Activated T-cell treated with anti-CD3 and anti-CD28 coated beads, Interleukin-2, amount 50 U/mL, for 72 hours (primary cell): ENCODE results near the gene WASHC4. TPM values are rescaled to one million over a fixed set of nuclear protein-coding genes. Genes with fewer than 3 reads are reported as not detected.

Source experiments
- ATAC-seq, 2 donors: fragments of 150-1000 bp; cut with Tn5 transposase; replicated peaks in 1 of 2; 2 replicates each; pipeline ENCODE4 v1.10.0; 2021; ENCODE audit warnings: moderate library complexity in 2 of 2, mild to moderate bottlenecking in 1 of 2
- DNase-seq, 2 donors: peaks; one replicate each; pipeline ENCODE4 v3.0.0; 2021 to 2022; ENCODE audit warnings: mixed read lengths in 1 of 2
- H3K27ac Mint-ChIP-seq: one replicate; pipeline ENCODE4 v1.8.0; 2022; ENCODE audit warnings: mild to moderate bottlenecking, moderate library complexity, mixed read lengths
- H3K27me3 Mint-ChIP-seq: one replicate; pipeline ENCODE4 v1.8.0; 2022; ENCODE audit warnings: low read depth, mixed read lengths
- H3K36me3 Mint-ChIP-seq, 2 donors: one replicate each; pipeline ENCODE4 v1.8.0; 2022; ENCODE audit warnings: mixed read lengths in 2 of 2, mild to moderate bottlenecking in 1 of 2; ENCODE audit not compliant: insufficient read depth in 2 of 2
- H3K4me1 Mint-ChIP-seq: one replicate; pipeline ENCODE4 v1.8.0; 2022; ENCODE audit warnings: low read depth, mixed read lengths
- H3K4me3 Mint-ChIP-seq, 2 donors: one replicate each; pipeline ENCODE4 v1.8.0; 2022; ENCODE audit warnings: mild to moderate bottlenecking in 2 of 2, mixed read lengths in 2 of 2, moderate library complexity in 2 of 2
- H3K9me3 Mint-ChIP-seq, 2 donors: one replicate each; pipeline ENCODE4 v1.8.0; 2022; ENCODE audit warnings: mixed read lengths in 2 of 2
- total RNA-seq, 2 donors: library from RNA; stranded (reverse); gene quantifications; one replicate each; pipeline ENCODE4 v1.2.3, GENCODE V29; 2022

The WASHC4 gene
- total RNA-seq, 2 donors from 2014 or later, result 39.5 to 40.0 TPM

DNA sequence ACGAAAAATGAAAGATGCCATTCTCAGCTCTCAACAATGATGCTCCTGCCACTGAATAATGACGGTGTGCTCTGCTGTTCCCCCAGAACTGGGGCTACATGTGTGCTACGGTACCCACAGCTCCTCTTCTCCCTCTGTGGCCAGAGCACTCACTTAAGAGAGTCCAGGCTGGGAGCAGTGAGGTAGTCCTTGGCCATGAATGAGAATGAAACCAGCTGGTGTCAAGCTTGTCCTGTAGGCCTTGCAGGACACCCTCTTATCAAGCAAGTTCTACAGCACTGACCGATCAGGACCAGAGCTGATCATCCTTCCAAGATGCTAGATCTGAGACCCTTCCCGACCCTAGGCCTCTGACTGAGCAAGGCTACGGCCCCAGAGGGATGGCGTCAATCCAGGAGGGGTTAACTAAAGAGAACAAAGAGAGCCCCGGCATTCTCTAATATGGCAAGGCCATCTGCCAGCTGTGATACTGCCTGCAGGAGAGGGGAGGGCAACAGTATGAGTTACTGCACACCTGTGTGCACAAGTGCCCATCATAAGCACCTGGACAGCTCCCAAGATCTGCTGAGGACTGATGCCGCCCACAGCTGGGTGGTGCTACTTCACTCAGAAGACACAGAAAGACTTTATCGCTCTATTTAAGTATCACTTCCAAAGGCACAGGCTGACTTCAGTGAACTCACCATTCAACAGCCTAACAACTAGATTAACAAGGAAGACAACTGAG is 98.0 kb downstream of the WASHC4 start:
- Mint-ChIP-seq H3K27ac (no peak overlapping the region), H3K36me3 (peaks cover 3 to 4% of the 10 kb centered on the region in 2 donors), H3K4me3 (no peak overlapping the region), H3K9me3 (no peaks in the 10 kb centered on the region), H3K27me3 (no peaks in the 10 kb centered on the region), H3K4me1 (peaks cover 20% of the 10 kb centered on the region)
- DNase-seq (no peak), ATAC-seq (peak in 1 of 2 donors; percentile 11)

GRCh38 chr12:105206686-105207374 is 99.3 kb downstream of the WASHC4 start:
- Mint-ChIP-seq H3K4me1 (peaks cover 17% of the 10 kb centered on the region), H3K9me3 (no peaks in the 10 kb centered on the region), H3K4me3 (no peak overlapping the region), H3K36me3 (peaks cover 3 to 4% of the 10 kb centered on the region in 2 donors), H3K27ac (no peak overlapping the region), H3K27me3 (no peaks in the 10 kb centered on the region)
- DNase-seq (no peak), ATAC-seq (no peak)

DNA sequence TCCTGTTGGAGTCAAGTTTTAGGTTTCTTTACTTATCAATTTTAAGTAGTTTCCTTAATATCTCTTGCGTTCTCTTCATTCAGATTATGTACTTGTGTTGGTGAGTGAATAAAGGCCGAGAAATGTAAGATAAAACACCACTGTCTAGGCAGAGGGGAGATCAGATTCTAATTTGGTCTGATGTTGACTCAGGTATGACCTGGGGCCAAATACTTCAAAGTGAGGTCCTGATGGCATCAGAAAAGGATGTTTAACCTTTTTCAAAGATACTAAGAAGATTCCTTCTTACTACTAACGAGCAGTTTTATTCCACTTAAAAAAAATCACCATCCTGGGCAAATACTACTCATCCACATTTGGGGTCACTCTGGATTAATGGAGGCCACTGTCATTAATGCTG is 101.6 kb downstream of the WASHC4 start:
- Mint-ChIP-seq H3K9me3 (no peaks in the 10 kb centered on the region), H3K4me1 (peaks cover 11% of the 10 kb centered on the region), H3K36me3 (peaks cover 3 to 4% of the 10 kb centered on the region in 2 donors), H3K4me3 (no peak overlapping the region), H3K27me3 (no peaks in the 10 kb centered on the region), H3K27ac (no peak overlapping the region)
- ATAC-seq (no peak), DNase-seq (no peak)

- Mint-ChIP-seq H3K27me3 (no peaks in the 10 kb centered on the region), H3K4me3 (no peak overlapping the region), H3K36me3 (peaks cover 0 to 5% of the 10 kb centered on the region in 2 donors), H3K4me1 (no peaks in the 10 kb centered on the region), H3K27ac (no peak overlapping the region), H3K9me3 (no peaks in the 10 kb centered on the region)
- ATAC-seq (no peak), DNase-seq (no peak)
Measured at GRCh38 chr12:105212438-105212837, 104.9 kb downstream of the WASHC4 start.

DNA sequence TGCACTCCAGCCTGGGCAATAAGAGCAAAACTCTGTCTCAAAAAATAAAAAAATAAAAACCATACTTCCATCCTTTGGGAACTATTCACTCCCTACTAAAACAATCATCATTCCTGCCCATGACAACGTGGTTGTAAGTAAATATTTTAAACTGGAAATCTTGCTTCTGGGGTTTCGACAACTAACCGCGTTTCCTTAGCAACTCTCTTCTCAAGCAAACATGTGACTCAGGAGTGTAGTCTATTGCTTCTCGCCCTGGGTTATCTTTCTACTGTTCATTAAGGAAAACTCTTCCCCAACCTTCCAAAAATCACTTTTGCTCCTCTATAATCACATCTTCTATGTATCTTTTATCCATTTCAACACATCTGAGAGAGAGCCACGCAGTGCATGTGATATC is 106.6 kb downstream of the WASHC4 start:
- DNase-seq (no peak), ATAC-seq (no peak)
- H3K4me3 Mint-ChIP-seq, result no peak overlapping the region
- H3K9me3 Mint-ChIP-seq, result no peaks in the 10 kb centered on the region
- H3K4me1 Mint-ChIP-seq, result no peaks in the 10 kb centered on the region
- peaks cover 0 to 5% of the 10 kb centered on the region in 2 donors for H3K36me3 Mint-ChIP-seq
- no peaks in the 10 kb centered on the region for H3K27me3 Mint-ChIP-seq
- no peak overlapping the region for H3K27ac Mint-ChIP-seq

GRCh38 chr12:105214670-105215375 is 107.3 kb downstream of the WASHC4 start:
- no peak overlapping the region for H3K27ac Mint-ChIP-seq
- H3K4me1 Mint-ChIP-seq, result no peaks in the 10 kb centered on the region
- H3K4me3 Mint-ChIP-seq, result no peak overlapping the region
- ATAC-seq (no peak), DNase-seq (no peak)
- peaks cover 0 to 5% of the 10 kb centered on the region in 2 donors for H3K36me3 Mint-ChIP-seq
- no peaks in the 10 kb centered on the region for H3K27me3 Mint-ChIP-seq
- no peaks in the 10 kb centered on the region for H3K9me3 Mint-ChIP-seq

GRCh38 chr12:105218434-105218833 is 110.9 kb downstream of the WASHC4 start:
- H3K4me1 Mint-ChIP-seq, result no peaks in the 10 kb centered on the region
- ATAC-seq (no peak), DNase-seq (no peak)
- H3K36me3 Mint-ChIP-seq, result peaks cover 4 to 17% of the 10 kb centered on the region in 2 donors
- no peaks in the 10 kb centered on the region for H3K9me3 Mint-ChIP-seq
- H3K4me3 Mint-ChIP-seq, result no peak overlapping the region
- H3K27me3 Mint-ChIP-seq, result no peaks in the 10 kb centered on the region
- H3K27ac Mint-ChIP-seq, result no peak overlapping the region

Other genes with a start within 250 kb of the WASHC4 start
- gene SLC41A2, start 149.4 kb upstream of the WASHC4 start, total RNA-seq, result 10 to 100 TPM; 15.7 to 22.3 TPM
- 10 to 100 TPM; 25.8 to 30.0 TPM for gene NOPCHAP1, start 121.4 kb upstream of the WASHC4 start, total RNA-seq
- 10 to 100 TPM; 11.1 to 16.1 TPM for gene ALDH1L2, start 23.3 kb upstream of the WASHC4 start, total RNA-seq
- 10 to 100 TPM; 18.9 to 19.7 TPM for gene APPL2, start 128.4 kb downstream of the WASHC4 start, total RNA-seq
- gene C12orf75, start 223.0 kb downstream of the WASHC4 start, total RNA-seq, result 10 to 100 TPM; 68.6 to 73.0 TPM